Erythroblast (primary cell): Measurements from ENCODE around the gene STARD10.

ENCODE experiments used
- GATA1 ChIP-seq: IDR thresholded peaks from 2 replicates; pipeline ENCODE4 v1.6.1; 2011; ENCODE audit warnings: low read depth, mild to moderate bottlenecking, control low read depth, low read length, moderate library complexity
- POLR2A ChIP-seq: IDR thresholded peaks from 2 replicates; pipeline ENCODE4 v1.6.1; 2011; ENCODE audit warnings: mild to moderate bottlenecking, low read length

- TF ChIP-seq POLR2A (no peak), GATA1 (no peak)
Measured at GRCh38 chr11:72776117-72776843, 17.6 kb downstream of the STARD10 start.
